ENCODE measurements around the gene CTSD.

DNA sequence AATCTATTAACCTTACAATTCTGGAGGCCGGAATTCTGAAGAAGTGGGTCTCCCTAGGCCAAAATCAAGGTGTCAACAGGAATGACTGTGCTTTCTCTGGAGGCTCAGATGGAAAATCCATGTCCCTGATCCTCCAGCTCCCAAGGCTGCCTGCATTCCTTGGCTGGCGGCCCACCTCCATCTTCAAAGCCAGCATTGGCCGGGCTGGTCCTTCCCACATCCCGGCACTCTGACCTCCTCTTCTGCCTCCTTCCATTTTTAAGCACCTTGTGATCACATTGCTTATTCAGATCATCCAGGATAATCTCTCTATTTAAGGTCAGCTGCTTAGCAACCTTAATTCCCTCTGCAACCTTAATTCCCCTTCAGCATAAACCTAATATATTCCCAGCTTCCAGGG lies 22.7 kb upstream of the CTSD start:
- TF ChIP-seq, protein P1, sequence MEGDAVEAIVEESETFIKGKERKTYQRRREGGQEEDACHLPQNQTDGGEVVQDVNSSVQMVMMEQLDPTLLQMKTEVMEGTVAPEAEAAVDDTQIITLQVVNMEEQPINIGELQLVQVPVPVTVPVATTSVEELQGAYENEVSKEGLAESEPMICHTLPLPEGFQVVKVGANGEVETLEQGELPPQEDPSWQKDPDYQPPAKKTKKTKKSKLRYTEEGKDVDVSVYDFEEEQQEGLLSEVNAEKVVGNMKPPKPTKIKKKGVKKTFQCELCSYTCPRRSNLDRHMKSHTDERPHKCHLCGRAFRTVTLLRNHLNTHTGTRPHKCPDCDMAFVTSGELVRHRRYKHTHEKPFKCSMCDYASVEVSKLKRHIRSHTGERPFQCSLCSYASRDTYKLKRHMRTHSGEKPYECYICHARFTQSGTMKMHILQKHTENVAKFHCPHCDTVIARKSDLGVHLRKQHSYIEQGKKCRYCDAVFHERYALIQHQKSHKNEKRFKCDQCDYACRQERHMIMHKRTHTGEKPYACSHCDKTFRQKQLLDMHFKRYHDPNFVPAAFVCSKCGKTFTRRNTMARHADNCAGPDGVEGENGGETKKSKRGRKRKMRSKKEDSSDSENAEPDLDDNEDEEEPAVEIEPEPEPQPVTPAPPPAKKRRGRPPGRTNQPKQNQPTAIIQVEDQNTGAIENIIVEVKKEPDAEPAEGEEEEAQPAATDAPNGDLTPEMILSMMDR (IDR thresholded peaks at IDR 0.05), result no peak
- TF ChIP-seq ZFX (IDR thresholded peaks at IDR 0.05; ENCODE audit: borderline replicate concordance), result no peak
